ENCODE measurements around the gene GUCY2D.
A peak's percentile ranks its signal among the peaks of the same experiment; 100 is the strongest.

Gene GUCY2D

DNA sequence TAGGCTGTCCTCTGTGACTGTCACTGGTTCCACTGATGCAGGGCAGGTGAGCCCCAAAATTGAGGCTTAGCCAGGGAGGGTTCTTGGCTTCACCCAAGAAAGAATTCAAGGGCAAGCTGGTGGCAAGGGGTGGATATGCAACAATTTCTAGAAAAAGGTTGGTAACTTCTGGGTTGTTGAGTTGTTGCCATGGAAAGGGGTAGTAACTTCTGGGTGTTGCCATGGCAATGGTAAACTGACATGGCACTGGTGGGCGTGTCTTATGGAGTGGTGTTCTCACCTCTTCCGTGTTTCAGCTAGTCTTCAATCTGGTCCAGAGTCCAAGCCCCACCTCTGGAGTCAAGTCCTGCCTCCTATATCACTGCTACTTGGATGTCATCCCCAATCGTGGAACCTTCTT lies 9.5 kb upstream of the GUCY2D start:
- DNase-seq, result no peak

DNA sequence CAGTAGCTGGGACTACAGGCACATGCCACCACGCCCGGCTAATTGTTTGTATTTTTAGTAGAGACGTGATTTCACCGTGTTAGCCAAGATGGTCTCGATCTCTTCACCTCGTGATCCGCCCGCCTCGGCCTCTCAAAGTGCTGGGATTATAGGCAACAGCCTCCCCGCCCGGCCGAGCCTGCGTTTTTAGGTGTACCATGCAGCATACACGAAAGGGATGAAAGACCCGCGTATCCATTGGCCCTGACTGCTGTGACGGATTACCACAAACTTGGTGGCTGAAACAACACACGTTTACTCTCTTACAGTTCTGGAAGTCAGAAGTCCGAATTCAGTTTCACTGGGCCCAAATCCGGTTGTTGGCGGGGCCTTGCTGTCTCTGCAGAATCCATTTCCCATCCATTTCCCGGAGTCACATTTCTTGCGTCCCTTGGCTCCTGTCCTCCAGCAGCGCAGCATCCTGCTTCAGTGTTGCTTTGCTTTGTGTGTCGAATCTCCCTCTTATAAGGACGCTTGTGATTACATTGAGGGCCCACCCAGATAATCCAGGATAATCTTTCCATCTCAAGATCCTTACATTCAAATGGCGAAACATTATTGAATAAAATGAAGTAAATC lies 8.3 kb upstream of the GUCY2D start:
- no peak for DNase-seq

DNA sequence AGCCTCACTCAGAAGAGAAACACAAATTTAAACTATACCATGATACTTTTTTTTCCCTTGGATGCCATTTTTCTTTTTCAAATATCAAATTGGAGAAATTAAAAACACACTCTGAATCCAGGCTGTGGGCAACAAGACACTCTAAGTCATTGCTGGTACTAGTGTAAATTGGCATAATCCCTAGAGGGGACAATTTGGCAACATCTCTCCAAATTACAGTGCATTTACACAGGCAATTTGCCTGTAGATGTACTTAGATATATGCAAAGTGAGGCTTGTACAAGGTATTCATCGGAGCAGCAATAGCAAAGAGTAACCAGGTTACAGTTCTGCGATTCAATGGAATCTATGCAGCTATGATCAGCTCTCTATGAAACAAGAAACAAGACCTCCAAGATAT lies 6.7 kb upstream of the GUCY2D start:
- peak; percentile 79 for DNase-seq

DNA sequence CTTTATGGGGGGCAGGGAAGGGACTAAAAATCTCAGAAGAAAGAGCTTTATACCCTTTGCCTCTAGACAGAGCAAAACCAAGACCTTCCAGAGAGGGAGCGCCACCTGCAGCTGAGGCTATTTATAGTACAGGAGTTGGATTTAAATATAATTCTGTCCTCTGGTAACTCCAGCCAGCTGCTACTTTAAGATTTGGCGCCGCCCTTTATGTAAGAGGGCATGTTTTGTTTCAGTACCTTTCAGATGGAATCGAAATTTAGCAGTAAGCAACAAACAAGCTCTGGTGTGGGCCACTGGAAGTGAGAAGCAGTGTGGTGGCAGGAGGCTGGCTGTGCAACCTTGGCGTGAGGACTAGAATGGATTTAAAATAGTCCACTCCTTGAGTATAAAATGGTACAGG lies 5.2 kb upstream of the GUCY2D start:
- peak; percentile 59 for DNase-seq

DNA sequence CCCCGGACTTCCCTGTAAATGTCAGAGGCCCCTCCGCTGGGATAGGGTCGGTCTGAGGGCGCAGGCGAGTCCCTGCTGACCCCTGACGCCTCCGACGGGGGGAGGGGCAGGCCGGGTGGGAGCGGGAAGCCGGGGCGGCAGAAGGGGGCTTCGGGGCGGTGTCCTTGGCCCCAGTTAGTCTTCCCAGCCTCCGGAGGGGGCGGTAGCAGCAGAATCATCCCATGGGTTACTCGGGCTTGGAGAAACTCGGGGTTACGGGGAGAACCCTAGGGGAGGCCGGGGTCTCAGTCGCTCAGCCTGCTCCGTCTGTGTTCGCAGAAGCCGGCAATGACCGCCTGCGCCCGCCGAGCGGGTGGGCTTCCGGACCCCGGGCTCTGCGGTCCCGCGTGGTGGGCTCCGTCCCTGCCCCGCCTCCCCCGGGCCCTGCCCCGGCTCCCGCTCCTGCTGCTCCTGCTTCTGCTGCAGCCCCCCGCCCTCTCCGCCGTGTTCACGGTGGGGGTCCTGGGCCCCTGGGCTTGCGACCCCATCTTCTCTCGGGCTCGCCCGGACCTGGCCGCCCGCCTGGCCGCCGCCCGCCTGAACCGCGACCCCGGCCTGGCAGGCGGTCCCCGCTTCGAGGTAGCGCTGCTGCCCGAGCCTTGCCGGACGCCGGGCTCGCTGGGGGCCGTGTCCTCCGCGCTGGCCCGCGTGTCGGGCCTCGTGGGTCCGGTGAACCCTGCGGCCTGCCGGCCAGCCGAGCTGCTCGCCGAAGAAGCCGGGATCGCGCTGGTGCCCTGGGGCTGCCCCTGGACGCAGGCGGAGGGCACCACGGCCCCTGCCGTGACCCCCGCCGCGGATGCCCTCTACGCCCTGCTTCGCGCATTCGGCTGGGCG lies 542 bp downstream of the GUCY2D start:
- DNase-seq, result no peak

DNA sequence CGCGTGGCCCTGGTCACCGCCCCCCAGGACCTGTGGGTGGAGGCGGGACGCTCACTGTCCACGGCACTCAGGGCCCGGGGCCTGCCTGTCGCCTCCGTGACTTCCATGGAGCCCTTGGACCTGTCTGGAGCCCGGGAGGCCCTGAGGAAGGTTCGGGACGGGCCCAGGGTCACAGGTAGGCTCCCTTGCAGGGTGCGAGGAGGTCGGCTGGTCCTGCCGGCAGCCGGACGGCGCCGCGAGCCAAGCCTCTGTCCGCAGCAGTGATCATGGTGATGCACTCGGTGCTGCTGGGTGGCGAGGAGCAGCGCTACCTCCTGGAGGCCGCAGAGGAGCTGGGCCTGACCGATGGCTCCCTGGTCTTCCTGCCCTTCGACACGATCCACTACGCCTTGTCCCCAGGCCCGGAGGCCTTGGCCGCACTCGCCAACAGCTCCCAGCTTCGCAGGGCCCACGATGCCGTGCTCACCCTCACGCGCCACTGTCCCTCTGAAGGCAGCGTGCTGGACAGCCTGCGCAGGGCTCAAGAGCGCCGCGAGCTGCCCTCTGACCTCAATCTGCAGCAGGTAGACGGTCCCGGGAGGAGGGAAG lies 1.3 kb downstream of the GUCY2D start:
- no peak for DNase-seq

DNA sequence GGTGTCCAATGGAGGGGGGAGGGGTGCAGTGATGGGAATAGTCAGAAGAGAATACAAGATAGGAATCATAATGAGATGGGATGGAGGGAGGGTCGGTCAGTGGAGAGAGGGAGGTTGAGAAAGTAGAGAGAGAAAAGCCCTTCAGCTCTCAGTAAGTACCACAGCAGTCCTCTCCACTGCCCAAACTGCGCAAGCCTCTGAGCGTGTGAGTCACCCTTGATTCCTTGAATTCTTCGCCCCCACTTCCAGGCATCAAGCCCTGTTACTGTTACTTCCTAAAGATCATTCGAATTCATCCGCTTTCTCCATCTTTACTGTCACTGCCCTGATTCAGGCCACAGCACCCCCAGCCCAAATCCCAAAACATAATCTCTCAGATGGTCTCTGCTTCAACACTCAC lies 2.5 kb downstream of the GUCY2D start:
- no peak for DNase-seq

DNA sequence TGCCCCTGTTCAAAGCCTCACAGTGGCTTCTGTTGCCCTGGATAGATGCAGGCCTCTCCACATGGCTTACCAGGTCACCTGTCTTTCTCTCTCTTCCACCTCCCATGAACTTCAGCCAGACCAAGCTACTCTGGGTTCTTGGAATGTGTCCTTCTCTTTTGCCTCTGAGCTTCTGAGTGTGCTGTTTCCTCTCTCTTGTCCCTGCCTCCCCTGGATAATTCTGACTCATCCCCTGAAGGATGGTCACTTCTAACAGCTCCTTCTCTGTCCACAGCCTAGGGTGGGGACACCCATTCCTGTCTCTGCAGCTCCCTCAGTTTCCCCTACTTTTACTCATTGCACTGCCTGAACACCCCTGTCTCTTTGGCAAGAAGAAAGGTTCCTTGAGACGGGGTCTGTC lies 2.9 kb downstream of the GUCY2D start:
- no peak for DNase-seq

DNA sequence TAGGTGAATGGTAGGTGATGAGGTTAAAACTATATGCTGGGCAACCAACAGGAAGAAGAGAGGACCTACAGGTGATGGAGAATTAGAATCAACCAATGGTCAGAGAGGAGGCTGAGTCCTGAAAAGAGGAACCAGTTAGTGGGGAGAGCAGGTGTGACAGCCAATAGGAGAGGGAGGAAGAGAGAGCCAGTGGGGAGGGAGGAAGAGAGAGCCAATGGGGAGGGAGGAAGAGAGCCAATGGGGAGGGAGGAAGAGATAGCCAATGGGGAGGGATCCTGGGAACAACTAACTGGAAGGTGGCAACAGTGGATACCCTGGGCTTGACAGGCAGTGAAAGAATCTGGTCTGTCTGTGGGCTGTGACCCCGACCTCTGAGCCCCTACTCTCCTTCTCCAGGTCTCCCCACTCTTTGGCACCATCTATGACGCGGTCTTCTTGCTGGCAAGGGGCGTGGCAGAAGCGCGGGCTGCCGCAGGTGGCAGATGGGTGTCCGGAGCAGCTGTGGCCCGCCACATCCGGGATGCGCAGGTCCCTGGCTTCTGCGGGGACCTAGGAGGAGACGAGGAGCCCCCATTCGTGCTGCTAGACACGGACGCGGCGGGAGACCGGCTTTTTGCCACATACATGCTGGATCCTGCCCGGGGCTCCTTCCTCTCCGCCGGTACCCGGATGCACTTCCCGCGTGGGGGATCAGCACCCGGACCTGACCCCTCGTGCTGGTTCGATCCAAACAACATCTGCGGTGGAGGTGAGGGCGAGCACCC lies 3.7 kb downstream of the GUCY2D start:
- DNase-seq, result no peak

DNA sequence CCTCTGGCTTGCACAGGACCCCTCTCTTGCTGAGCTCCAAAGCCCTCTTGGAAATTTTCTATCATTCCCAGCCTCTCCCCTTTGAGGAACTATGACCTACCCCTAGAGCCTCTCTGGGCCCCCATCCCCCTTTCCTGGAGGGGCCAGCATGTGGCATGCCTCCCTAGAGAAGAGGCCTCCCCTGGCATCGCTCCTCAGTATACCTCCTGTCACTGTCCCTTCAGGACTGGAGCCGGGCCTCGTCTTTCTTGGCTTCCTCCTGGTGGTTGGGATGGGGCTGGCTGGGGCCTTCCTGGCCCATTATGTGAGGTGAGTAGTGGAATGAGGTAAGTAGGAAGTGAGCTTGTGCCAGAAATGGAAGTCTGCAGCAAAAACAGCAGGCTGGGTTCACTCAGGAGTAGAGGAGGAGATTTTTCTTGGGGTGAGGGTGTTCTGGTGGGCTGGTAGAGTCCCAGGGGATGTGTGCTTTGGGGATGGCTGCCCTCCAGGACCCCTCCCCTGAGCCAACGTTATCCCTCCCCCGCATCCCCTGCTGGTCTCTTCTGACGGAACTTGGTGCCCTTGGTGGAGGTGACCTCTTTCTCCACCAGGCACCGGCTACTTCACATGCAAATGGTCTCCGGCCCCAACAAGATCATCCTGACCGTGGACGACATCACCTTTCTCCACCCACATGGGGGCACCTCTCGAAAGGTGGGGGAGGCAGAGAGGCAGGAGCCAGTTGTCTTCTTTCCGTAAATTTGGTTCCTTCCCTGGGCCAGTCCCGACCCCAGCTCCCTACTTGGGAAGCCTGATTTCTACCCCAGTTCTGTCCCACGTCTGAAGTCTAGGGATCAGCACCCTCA lies 4.6 kb downstream of the GUCY2D start:
- DNase-seq, result no peak

DNA sequence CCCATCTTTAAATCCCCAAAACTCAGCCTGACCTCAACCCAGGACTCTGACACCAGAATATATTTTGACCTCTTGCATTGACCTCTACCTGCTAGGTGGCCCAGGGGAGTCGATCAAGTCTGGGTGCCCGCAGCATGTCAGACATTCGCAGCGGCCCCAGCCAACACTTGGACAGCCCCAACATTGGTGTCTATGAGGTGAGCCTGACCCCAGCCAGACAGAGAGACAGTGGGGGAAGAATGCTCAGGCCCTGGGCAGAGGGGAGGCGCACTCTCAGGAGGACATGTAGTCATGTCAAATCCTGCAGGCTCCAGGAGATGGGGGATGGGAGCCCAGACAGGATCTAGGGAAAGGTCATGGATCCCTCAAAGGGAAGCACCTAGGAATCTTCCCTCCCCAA lies 5.4 kb downstream of the GUCY2D start:
- no peak for DNase-seq

DNA sequence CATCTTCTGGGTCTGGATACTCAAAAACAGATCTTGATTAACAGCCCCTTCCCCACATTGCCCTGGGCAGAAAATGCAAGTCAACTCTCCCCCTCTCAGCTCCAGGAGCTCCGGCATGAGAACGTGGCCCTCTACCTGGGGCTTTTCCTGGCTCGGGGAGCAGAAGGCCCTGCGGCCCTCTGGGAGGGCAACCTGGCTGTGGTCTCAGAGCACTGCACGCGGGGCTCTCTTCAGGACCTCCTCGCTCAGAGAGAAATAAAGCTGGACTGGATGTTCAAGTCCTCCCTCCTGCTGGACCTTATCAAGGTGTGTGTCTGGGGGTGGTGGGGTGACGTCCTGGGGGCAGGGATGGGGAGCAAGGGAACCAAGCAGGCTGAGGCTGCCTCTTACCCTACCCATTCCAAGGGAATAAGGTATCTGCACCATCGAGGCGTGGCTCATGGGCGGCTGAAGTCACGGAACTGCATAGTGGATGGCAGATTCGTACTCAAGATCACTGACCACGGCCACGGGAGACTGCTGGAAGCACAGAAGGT lies 9.7 kb downstream of the GUCY2D start:
- no peak for DNase-seq

DNA sequence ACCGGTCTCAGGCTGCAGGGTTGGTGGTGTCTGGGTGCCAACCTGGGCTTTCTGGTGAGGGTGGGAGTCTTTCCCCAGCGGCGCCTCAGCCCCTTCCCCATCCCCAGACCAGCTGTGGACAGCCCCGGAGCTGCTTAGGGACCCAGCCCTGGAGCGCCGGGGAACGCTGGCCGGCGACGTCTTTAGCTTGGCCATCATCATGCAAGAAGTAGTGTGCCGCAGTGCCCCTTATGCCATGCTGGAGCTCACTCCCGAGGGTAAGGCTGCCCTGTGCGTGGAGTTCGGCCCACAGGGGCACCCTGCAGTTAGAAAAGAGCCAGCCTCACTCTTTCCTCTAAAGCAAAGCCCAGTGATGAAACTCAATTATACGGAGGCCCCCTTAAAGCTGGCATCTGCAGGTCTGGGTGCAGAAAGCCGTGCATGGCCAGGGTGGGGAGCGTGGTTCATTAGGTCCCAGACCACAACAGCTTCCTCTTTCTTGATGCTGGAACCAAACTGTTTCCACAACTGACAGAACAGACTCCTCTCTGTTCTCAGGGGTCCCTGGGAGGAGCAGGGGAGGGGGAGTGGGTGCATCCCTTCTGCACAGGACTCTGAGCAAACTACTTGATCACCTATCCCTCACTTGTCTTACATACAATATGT lies 10.7 kb downstream of the GUCY2D start:
- no peak for DNase-seq

DNA sequence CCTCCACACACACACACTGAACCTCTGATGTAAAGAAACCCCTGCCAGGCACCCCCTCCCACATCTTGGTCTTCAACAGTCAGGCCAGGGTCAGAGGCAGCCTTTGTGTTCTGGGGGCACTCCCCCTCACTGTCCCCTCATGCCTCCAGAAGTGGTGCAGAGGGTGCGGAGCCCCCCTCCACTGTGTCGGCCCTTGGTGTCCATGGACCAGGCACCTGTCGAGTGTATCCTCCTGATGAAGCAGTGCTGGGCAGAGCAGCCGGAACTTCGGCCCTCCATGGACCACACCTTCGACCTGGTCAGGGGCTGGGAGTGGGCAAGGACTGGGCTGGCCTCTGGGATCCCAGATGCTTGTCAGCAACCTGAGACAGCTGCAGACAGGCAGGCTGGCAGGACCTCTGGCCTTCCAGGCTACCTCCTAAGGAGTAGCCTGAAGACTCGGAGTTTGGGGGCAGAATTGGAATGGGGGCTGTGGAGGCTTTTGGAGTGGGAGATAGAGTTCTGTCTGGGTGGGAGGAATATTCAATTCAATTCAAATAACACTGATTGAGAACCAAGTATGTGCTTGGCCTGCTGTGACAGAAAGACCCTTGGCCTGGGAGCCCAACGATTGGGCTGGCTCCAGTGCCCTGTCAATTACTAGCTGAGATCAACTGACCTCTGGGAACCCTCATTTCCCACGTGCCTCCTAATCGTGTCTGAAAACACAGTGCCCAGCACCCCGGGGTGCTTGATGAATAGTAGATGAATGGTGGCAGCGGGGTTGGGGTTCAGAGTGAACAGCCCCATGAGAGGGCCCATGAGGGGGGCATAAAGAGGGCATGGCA lies 11.5 kb downstream of the GUCY2D start:
- no peak for DNase-seq

DNA sequence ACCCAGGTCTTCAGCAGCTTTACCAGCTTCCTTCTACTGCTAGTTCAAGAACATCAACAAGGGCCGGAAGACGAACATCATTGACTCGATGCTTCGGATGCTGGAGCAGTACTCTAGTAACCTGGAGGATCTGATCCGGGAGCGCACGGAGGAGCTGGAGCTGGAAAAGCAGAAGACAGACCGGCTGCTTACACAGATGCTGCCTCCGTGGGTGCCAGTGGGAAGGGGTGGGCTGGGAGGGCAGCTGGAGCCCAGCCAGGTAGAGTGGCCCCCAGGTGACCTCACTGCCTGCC lies 12.1 kb downstream of the GUCY2D start:
- DNase-seq, result no peak

DNA sequence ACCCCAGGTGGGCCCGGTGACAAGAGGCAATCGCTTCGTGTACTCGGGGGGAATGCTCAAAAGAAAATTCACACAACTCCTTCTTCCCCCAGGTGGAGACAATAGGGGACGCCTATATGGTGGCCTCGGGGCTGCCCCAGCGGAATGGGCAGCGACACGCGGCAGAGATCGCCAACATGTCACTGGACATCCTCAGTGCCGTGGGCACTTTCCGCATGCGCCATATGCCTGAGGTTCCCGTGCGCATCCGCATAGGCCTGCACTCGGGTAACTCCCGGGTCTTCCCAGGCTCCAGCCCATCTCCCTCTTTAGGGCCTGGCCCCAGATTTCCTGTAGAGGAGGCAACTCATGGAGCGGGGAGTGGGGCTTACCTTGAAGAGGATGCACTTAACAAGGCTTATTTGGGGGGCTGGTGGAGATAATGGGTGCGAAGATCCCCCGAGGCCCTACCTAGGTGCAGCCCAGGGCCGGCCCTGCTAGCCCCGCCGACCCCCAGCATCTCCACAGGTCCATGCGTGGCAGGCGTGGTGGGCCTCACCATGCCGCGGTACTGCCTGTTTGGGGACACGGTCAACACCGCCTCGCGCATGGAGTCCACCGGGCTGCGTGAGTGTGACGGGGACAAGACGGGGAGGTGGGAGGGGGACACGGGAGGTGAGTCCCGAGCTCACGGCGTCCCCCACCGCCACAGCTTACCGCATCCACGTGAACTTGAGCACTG lies 13.0 kb downstream of the GUCY2D start:
- no peak for DNase-seq

DNA sequence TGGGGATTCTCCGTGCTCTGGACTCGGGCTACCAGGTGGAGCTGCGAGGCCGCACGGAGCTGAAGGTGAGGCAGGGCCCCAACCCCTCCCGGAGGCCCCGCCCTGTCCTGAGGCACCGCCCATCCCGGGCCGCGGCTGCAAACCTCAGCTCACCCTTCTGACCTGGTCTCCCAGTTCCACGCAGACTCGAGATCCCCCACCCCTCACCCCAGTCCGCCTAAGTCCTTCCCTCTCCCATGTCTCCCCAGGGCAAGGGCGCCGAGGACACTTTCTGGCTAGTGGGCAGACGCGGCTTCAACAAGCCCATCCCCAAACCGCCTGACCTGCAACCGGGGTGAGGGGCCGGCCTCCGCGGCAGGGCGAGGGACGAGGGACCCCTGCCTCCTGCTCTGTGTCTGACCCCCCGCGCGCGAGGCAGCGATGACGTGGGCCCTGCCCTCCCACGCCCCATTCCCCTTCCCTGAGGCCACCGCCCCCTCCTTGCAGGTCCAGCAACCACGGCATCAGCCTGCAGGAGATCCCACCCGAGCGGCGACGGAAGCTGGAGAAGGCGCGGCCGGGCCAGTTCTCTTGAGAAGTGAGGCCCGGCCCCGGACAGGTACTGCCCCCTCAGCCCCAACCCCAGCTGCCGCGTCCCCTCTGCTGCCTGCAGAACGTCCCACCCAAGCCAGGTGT lies 13.7 kb downstream of the GUCY2D start:
- no peak for DNase-seq

DNA sequence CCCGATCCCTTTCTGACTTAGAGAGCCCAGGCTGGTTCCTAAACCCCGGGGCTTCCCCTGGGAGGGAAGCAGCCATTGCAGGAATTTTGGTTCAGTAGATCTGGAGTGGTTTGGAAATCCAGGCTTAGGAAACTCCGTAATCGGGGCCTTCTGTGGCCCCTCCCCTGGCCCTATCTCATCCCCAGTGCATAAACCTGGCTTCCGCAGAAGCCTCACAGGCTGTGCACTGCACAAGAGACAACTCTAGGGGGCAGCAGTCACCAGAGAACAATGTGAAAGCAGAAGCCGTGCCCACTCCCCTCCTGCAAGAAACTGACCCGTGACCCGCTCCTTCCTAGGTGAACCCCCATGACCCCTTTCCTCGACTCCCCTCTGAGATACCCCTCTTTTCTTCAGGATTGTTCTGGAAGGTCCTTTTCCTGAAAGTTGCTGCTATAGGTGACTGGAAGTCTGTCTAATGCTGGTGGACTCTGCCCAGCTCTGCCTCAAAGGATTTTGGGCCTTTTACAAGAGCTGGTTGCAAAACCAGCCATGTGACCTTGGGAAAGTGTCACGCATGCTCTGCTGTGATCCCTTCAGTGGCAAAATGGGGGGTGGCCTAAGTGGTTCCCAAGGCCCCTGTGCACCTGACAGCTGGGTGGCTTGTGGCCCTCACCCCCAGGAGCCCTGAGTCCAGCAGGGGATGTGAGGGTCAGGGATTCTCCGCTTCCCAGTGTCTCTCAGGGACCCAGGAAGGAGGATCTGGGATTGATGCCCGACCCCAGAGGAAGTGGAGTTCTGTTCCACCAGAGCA lies 14.4 kb downstream of the GUCY2D start:
- DNase-seq, result peak; percentile 39

DNA sequence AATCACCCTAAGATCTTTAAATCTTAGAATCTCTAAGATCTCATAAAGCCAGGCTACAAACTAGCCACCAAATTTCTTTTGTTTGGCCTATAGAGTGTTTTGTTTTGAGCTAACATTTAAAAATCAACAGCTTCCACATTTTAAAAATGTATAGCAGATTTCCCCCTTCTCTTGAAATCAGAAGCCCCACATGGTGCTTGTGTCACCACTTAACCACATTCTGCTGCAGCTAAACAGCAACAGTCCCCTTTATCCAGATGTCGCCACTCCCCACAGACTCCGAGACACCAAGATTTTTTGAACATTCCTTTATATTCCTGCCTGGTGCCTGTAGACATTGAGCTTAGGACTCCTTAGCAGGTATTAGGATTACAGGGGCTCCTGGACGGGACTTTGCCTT lies 16.0 kb downstream of the GUCY2D start:
- DNase-seq, result no peak
